SJSA1 (cell line): ENCODE data around the gene C1orf21. TPM values are rescaled to one million over a fixed set of nuclear protein-coding genes. Genes with fewer than 3 reads are reported as not detected.

Experiments used
- DNase-seq, 2 experiments: peaks; one replicate each; pipeline ENCODE4 v3.0.0-alpha.2; 2015 to 2020; ENCODE audit warnings: low spot score in 2 of 2, low read depth in 1 of 2
- H3K27ac ChIP-seq: fragments of 250-450 bp; sonication (Bioruptor Pico); 2 replicates; pipeline ENCODE4 v1.5.1; 2020; ENCODE audit warnings: mild to moderate bottlenecking, moderate library complexity
- H3K27me3 ChIP-seq: fragments of 250-450 bp; sonication (Bioruptor Pico); replicated peaks from 2 replicates; pipeline ENCODE4 v1.5.1; 2020; ENCODE audit warnings: mild to moderate bottlenecking, moderate library complexity
- H3K36me3 ChIP-seq: fragments of 250-450 bp; sonication (Bioruptor Pico); 2 replicates; pipeline ENCODE4 v1.5.1; 2020; ENCODE audit warnings: mild to moderate bottlenecking
- H3K4me1 ChIP-seq: fragments of 250-450 bp; sonication (Bioruptor Pico); replicated peaks from 2 replicates; pipeline ENCODE4 v1.6.1; 2021; ENCODE audit warnings: mild to moderate bottlenecking
- H3K4me3 ChIP-seq: fragments of 250-450 bp; sonication (Bioruptor Pico); 2 replicates; pipeline ENCODE4 v1.5.1; 2020; ENCODE audit warnings: mild to moderate bottlenecking
- H3K9me3 ChIP-seq: fragments of 250-450 bp; sonication (Bioruptor Pico); replicated peaks from 2 replicates; pipeline ENCODE4 v1.5.1; 2020; ENCODE audit warnings: mild to moderate bottlenecking
- total RNA-seq: library from RNA; depleted of rRNA; stranded (reverse); fragments of >200 nt; shearing (Covaris generic); gene quantifications from 2 replicates; pipeline ENCODE4 v1.2.3, GENCODE V29; 2014

C1orf21 gene
- total RNA-seq, 1 experiment from 2014 or later: 13.3 TPM

- Histone ChIP-seq H3K4me3 (no peak overlapping the region), H3K27ac (no peak overlapping the region), H3K36me3 (no peaks in the 10 kb centered on the region), H3K4me1 (no peaks in the 10 kb centered on the region), H3K27me3 (no peaks in the 10 kb centered on the region), H3K9me3 (no peaks in the 10 kb centered on the region)
- no peak for DNase-seq
Observed at GRCh38 chr1:184650177-184650866, 263.5 kb downstream of the C1orf21 start.

GRCh38 chr1:184655185-184655584 lies 268.4 kb downstream of the C1orf21 start:
- Histone ChIP-seq H3K9me3 (no peaks in the 10 kb centered on the region), H3K4me3 (no peak overlapping the region), H3K27me3 (no peaks in the 10 kb centered on the region), H3K4me1 (no peaks in the 10 kb centered on the region), H3K27ac (no peak overlapping the region), H3K36me3 (no peaks in the 10 kb centered on the region)
- DNase-seq: no peak

- H3K36me3 ChIP-seq: no peaks in the 10 kb centered on the region
- H3K9me3 ChIP-seq: no peaks in the 10 kb centered on the region
- H3K4me1 ChIP-seq: no peaks in the 10 kb centered on the region
- H3K27me3 ChIP-seq: no peaks in the 10 kb centered on the region
- DNase-seq: no peak
- no peak overlapping the region for H3K27ac ChIP-seq
- H3K4me3 ChIP-seq: no peak overlapping the region
Observed at GRCh38 chr1:184656221-184656620, 269.4 kb downstream of the C1orf21 start.

- no peaks in the 10 kb centered on the region for H3K4me1 ChIP-seq
- H3K27me3 ChIP-seq: no peaks in the 10 kb centered on the region; the same call in 1 of the 2 replicates
- no peak for DNase-seq
- no peak overlapping the region for H3K27ac ChIP-seq
- H3K36me3 ChIP-seq: no peaks in the 10 kb centered on the region
- H3K9me3 ChIP-seq: no peaks in the 10 kb centered on the region
- no peak overlapping the region for H3K4me3 ChIP-seq
Observed at GRCh38 chr1:184658055-184658454, 271.2 kb downstream of the C1orf21 start.

- Histone ChIP-seq H3K27me3 (no peaks in the 10 kb centered on the region; the same call in 1 of the 2 replicates), H3K9me3 (no peaks in the 10 kb centered on the region), H3K4me1 (peaks cover 6% of the 10 kb centered on the region), H3K27ac (no peak overlapping the region), H3K36me3 (no peaks in the 10 kb centered on the region), H3K4me3 (no peak overlapping the region)
- DNase-seq: no peak
Observed at GRCh38 chr1:184660462-184661191, 273.8 kb downstream of the C1orf21 start.

DNA sequence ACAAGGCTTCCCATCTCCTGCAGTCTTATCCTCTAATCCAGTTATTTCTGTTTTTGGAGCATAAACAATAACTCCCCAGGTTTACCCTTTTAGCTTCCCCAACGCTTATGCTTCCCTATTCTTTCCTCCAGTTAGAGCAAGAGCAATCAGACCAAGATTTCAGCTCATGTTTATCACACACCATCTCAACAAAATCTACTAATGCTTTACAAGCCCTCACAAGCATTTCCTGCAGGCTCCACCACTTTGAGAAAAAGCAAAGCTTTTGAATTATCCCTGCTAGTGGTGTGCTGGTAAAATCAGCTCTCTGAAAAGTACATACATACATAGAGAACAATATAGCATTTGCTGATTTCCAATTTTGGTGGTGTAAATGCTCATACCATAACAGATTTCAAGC lies 275.0 kb downstream of the C1orf21 start:
- Histone ChIP-seq H3K36me3 (no peaks in the 10 kb centered on the region), H3K27me3 (no peaks in the 10 kb centered on the region; the same call in 1 of the 2 replicates), H3K4me3 (no peak overlapping the region), H3K4me1 (peaks cover 6% of the 10 kb centered on the region), H3K27ac (no peak overlapping the region), H3K9me3 (no peaks in the 10 kb centered on the region)
- no peak for DNase-seq

- Histone ChIP-seq H3K27me3 (no peaks in the 10 kb centered on the region; the same call in none of the 2 replicates), H3K4me1 (peaks cover 6% of the 10 kb centered on the region), H3K9me3 (no peaks in the 10 kb centered on the region), H3K4me3 (no peak overlapping the region), H3K27ac (no peak overlapping the region), H3K36me3 (no peaks in the 10 kb centered on the region)
- peak; percentile 48 to 63 for DNase-seq
Observed at GRCh38 chr1:184664042-184664660, 277.3 kb downstream of the C1orf21 start.

DNA sequence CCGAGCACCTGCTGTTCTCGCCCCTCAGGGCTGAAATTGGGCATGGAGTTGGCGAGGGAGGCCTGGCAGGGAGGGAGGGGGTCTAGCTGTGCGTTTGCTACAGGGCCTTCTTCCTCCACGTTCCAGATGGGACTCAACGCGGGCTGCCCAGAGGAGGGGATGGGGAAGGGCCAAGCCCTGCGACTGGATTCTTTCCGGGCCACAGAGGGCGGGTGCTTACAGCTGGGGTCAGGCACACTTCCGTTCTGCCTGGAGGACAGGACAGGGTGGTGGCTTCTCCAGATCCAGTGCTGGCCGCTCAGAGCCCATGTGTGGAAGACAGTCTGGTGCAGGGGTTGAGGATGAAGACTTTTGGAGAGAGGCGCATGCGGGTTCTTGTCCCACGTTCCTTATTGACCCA lies 277.8 kb downstream of the C1orf21 start:
- Histone ChIP-seq H3K4me3 (no peak overlapping the region), H3K4me1 (peaks cover 6% of the 10 kb centered on the region), H3K27ac (no peak overlapping the region), H3K36me3 (no peaks in the 10 kb centered on the region), H3K27me3 (no peaks in the 10 kb centered on the region; the same call in none of the 2 replicates), H3K9me3 (no peaks in the 10 kb centered on the region)
- no peak for DNase-seq

- Histone ChIP-seq H3K4me1 (peaks cover 6% of the 10 kb centered on the region), H3K4me3 (no peak overlapping the region), H3K27me3 (no peaks in the 10 kb centered on the region; the same call in none of the 2 replicates), H3K36me3 (no peaks in the 10 kb centered on the region), H3K27ac (no peak overlapping the region), H3K9me3 (no peaks in the 10 kb centered on the region)
- no peak for DNase-seq
Observed at GRCh38 chr1:184665360-184665759, 278.5 kb downstream of the C1orf21 start.

DNA sequence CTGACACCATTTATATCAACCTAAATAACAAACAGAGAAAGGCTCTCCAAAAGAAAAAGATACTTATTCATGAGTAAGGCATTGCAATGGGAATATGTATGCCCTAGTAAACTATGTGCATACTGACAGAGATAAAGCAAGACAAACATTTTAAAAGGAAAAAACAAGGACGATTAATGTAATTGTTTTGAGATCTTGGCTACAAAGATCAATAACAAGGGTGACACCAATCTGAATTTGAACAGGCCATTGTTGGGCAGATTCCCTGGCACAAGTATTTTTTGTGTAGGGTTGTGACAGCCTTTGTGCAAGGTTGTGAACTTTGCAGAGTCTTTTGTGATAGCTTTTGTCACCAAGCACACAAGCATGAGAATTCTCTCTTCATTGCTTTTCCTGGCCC lies 282.6 kb downstream of the C1orf21 start:
- Histone ChIP-seq H3K36me3 (no peaks in the 10 kb centered on the region), H3K27me3 (peaks cover 7% of the 10 kb centered on the region), H3K4me1 (no peaks in the 10 kb centered on the region), H3K4me3 (no peak overlapping the region), H3K9me3 (no peaks in the 10 kb centered on the region), H3K27ac (no peak overlapping the region)
- no peak for DNase-seq

DNA sequence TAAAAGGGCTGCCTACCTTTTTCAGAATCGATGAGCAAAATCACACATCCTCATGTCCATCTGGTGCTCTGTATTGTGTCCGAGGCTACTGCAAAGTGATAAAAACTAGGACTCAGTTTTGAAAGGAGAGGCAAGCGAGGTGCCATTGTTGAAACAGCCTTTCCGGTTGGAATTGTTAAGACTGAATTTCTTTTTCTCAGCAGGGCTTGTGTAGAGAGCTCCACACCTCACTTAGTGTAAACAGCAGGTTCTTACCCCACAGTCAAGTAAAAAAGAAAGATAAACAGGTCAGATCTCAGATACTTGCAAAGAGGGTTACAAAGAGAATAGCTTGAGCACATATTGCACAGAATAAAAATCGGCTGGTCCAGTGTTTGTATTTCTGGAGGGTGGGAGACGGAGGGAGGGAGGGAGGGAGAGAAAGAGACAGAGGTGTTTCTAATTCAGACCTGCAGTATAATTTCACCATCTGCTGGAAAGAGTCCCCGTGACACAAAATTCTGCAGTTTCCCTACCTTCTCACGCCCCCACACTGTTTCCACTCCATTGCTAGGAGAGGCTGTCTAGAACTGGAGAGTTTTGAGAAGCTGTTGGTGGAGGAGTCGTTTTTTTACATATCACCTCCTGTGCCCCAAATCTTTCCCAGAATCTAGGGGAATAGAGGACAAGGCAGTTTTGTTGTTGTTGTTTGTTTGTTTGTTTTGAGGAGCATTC lies 285.3 kb downstream of the C1orf21 start:
- H3K27me3 ChIP-seq: peaks cover 7% of the 10 kb centered on the region
- no peak for DNase-seq
- no peaks in the 10 kb centered on the region for H3K4me1 ChIP-seq

GRCh38 chr1:184673305-184673704 lies 286.5 kb downstream of the C1orf21 start:
- DNase-seq: no peak
- H3K27me3 ChIP-seq: peaks cover 7% of the 10 kb centered on the region
- no peaks in the 10 kb centered on the region for H3K36me3 ChIP-seq
- H3K4me1 ChIP-seq: no peaks in the 10 kb centered on the region
- H3K27ac ChIP-seq: no peak overlapping the region
- no peaks in the 10 kb centered on the region for H3K9me3 ChIP-seq
- no peak overlapping the region for H3K4me3 ChIP-seq

More for the DNA sequence above, 285.3 kb downstream of the C1orf21 start:
- Histone ChIP-seq H3K9me3 (no peaks in the 10 kb centered on the region), H3K36me3 (no peaks in the 10 kb centered on the region), H3K4me3 (no peak overlapping the region), H3K27ac (no peak overlapping the region)

DNA sequence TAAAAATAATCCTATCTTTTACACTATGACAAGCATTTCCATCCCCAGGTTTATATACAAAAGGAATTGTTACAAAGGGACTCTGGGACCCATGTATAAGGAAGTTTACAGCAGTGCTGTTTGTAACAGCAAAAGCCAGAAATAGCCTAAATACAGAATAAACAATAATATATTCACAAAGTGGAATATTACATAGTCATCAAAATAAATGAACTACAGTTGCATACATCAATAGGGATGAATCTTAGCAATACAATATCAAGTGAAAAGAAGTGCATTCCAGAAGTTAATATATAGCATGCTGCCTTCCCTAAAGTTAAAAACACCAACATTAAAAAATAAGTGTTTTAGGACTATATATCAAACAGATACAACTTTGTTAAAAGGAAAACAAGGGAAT lies 290.5 kb downstream of the C1orf21 start:
- Histone ChIP-seq H3K36me3 (no peaks in the 10 kb centered on the region), H3K4me1 (no peaks in the 10 kb centered on the region), H3K9me3 (no peaks in the 10 kb centered on the region; the same call in 1 of the 2 replicates), H3K4me3 (no peak overlapping the region), H3K27me3 (0 out of 2 replicates have a peak, but pooled peaks cover 2% of the 10 kb centered on the region), H3K27ac (no peak overlapping the region)
- no peak for DNase-seq
